OCI-LY3 (cell line): Measurements from ENCODE around the gene PKDREJ.

ENCODE experiments used
- EZH2phosphoT487 ChIP-seq: fragments of 200-600 bp; shearing (Covaris generic); IDR thresholded peaks from 2 replicates; pipeline ENCODE4 v1.6.1; 2018; ENCODE audit warnings: antibody characterized with exemption, mixed run types, low read depth
- TF ChIP-seq, protein P1 (sequence below): fragments of 200-600, 300-600 bp; sonication (generic); IDR thresholded peaks from 2 replicates; pipeline ENCODE4 v1.5.1; 2014; ENCODE audit warnings: antibody characterized with exemption, low read length, low read depth

DNA sequence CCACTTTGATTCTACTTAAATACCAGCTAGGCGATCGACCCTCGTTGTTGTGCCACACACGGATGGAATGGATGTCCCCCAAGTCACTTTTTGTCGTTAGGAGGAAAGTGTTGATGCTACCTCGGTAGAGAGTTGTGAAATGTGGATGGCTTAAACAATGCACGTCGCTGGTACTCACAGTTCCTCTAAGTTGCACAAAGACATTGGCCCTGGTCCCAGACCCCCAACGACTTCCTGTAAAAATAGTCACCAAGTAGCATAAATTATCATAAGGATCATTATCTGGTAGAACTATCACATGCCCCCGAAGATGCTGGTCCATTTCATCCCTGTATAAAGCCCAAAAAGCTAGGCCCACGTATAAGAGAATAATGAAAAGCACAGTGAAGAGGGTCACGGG lies 3.8 kb downstream of the PKDREJ start:
- TF ChIP-seq, protein P1, sequence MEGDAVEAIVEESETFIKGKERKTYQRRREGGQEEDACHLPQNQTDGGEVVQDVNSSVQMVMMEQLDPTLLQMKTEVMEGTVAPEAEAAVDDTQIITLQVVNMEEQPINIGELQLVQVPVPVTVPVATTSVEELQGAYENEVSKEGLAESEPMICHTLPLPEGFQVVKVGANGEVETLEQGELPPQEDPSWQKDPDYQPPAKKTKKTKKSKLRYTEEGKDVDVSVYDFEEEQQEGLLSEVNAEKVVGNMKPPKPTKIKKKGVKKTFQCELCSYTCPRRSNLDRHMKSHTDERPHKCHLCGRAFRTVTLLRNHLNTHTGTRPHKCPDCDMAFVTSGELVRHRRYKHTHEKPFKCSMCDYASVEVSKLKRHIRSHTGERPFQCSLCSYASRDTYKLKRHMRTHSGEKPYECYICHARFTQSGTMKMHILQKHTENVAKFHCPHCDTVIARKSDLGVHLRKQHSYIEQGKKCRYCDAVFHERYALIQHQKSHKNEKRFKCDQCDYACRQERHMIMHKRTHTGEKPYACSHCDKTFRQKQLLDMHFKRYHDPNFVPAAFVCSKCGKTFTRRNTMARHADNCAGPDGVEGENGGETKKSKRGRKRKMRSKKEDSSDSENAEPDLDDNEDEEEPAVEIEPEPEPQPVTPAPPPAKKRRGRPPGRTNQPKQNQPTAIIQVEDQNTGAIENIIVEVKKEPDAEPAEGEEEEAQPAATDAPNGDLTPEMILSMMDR: no peak
- no peak for TF ChIP-seq EZH2phosphoT487
